ENCODE measurements around the gene RPL37. TPM values are rescaled to one million over a fixed set of nuclear protein-coding genes. Genes with fewer than 3 reads are reported as not detected.

Gene RPL37
- total and polyA plus RNA-seq, 4 donors = 40.5 to 1,326 (median 722) TPM

DNA sequence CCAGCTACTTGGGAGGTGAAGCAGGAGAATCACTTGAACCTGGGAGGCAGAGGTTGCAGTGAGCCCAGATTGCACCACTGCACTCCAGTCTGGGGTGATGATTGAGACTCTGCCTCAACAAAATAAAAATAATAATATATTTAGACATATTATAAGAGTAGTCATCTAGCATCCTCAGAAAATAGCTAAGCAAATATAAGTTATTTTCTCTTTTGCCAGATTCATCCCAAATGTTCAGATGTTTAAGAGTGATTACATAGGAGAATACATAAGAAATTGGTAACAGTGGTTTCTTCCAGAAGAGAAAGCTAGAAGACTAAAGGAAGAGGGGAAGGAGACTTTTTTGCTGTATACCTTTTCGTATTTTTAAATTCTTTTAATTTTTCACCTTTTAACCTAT is 56.9 kb downstream of the RPL37 start:
- no peak for TF ChIP-seq FOXA1 (IDR thresholded peaks at IDR 0.05)
- TF ChIP-seq, protein P1, sequence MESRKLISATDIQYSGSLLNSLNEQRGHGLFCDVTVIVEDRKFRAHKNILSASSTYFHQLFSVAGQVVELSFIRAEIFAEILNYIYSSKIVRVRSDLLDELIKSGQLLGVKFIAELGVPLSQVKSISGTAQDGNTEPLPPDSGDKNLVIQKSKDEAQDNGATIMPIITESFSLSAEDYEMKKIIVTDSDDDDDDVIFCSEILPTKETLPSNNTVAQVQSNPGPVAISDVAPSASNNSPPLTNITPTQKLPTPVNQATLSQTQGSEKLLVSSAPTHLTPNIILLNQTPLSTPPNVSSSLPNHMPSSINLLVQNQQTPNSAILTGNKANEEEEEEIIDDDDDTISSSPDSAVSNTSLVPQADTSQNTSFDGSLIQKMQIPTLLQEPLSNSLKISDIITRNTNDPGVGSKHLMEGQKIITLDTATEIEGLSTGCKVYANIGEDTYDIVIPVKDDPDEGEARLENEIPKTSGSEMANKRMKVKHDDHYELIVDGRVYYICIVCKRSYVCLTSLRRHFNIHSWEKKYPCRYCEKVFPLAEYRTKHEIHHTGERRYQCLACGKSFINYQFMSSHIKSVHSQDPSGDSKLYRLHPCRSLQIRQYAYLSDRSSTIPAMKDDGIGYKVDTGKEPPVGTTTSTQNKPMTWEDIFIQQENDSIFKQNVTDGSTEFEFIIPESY (IDR thresholded peaks at IDR 0.05) = no peak
- TF ChIP-seq JUND (IDR thresholded peaks at IDR 0.05) = no peak
- TF ChIP-seq GABPA (IDR thresholded peaks at IDR 0.05 in 1 of 2, conservative IDR thresholded peaks at IDR 0.05 in 1 of 2) = no peak
- TF ChIP-seq TAF1 (conservative IDR thresholded peaks at IDR 0.05) = no peak
- no peak for TF ChIP-seq FOXA2 (IDR thresholded peaks at IDR 0.05)
- TF ChIP-seq EGR1 (IDR thresholded peaks at IDR 0.05; ENCODE audit: low read depth in 2 of 2) = no peak
- TF ChIP-seq HNF4G (IDR thresholded peaks at IDR 0.05) = no peak
- no peak for TF ChIP-seq YY1 (IDR thresholded peaks at IDR 0.05)
- no peak for TF ChIP-seq NR2F2 (IDR thresholded peaks at IDR 0.05)
- TF ChIP-seq, protein P2, sequence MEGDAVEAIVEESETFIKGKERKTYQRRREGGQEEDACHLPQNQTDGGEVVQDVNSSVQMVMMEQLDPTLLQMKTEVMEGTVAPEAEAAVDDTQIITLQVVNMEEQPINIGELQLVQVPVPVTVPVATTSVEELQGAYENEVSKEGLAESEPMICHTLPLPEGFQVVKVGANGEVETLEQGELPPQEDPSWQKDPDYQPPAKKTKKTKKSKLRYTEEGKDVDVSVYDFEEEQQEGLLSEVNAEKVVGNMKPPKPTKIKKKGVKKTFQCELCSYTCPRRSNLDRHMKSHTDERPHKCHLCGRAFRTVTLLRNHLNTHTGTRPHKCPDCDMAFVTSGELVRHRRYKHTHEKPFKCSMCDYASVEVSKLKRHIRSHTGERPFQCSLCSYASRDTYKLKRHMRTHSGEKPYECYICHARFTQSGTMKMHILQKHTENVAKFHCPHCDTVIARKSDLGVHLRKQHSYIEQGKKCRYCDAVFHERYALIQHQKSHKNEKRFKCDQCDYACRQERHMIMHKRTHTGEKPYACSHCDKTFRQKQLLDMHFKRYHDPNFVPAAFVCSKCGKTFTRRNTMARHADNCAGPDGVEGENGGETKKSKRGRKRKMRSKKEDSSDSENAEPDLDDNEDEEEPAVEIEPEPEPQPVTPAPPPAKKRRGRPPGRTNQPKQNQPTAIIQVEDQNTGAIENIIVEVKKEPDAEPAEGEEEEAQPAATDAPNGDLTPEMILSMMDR (IDR thresholded peaks at IDR 0.05; ENCODE audit: low read depth, low read length, missing input control) = no peak
- TF ChIP-seq, protein P3, sequence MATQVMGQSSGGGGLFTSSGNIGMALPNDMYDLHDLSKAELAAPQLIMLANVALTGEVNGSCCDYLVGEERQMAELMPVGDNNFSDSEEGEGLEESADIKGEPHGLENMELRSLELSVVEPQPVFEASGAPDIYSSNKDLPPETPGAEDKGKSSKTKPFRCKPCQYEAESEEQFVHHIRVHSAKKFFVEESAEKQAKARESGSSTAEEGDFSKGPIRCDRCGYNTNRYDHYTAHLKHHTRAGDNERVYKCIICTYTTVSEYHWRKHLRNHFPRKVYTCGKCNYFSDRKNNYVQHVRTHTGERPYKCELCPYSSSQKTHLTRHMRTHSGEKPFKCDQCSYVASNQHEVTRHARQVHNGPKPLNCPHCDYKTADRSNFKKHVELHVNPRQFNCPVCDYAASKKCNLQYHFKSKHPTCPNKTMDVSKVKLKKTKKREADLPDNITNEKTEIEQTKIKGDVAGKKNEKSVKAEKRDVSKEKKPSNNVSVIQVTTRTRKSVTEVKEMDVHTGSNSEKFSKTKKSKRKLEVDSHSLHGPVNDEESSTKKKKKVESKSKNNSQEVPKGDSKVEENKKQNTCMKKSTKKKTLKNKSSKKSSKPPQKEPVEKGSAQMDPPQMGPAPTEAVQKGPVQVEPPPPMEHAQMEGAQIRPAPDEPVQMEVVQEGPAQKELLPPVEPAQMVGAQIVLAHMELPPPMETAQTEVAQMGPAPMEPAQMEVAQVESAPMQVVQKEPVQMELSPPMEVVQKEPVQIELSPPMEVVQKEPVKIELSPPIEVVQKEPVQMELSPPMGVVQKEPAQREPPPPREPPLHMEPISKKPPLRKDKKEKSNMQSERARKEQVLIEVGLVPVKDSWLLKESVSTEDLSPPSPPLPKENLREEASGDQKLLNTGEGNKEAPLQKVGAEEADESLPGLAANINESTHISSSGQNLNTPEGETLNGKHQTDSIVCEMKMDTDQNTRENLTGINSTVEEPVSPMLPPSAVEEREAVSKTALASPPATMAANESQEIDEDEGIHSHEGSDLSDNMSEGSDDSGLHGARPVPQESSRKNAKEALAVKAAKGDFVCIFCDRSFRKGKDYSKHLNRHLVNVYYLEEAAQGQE (IDR thresholded peaks at IDR 0.05) = no peak
- TF ChIP-seq RXRA (IDR thresholded peaks at IDR 0.05) = no peak
- TF ChIP-seq SP1 (IDR thresholded peaks at IDR 0.05) = no peak
- no peak for TF ChIP-seq HNF4A (conservative IDR thresholded peaks at IDR 0.05)
- TF ChIP-seq, protein P4, sequence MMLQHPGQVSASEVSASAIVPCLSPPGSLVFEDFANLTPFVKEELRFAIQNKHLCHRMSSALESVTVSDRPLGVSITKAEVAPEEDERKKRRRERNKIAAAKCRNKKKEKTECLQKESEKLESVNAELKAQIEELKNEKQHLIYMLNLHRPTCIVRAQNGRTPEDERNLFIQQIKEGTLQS (IDR thresholded peaks at IDR 0.05) = no peak
- TF ChIP-seq RAD21 (IDR thresholded peaks at IDR 0.05) = no peak
- Histone ChIP-seq H3K27me3 (ENCODE audit: control insufficient read depth in 4 of 4, insufficient read depth in 4 of 4, low read length in 3 of 4) (no peaks in the 10 kb centered on the region), H3K27ac (ENCODE audit: low read depth in 1 of 2, low read length in 2 of 2) (no peak overlapping the region), H3K4me3 (ENCODE audit: low read depth in 1 of 3, low read length in 3 of 3) (no peak overlapping the region), H3K9ac (ENCODE audit: low read depth in 1 of 2, low read length in 2 of 2) (no peak overlapping the region), H3K4me1 (ENCODE audit: control insufficient read depth in 4 of 4, insufficient read depth in 4 of 4, low read length in 3 of 4) (peaks cover 11 to 38% (median 24%) of the 10 kb centered on the region in 4 donors), H3K9me3 (ENCODE audit: control insufficient read depth in 4 of 4, low read length in 3 of 4) (no peaks in the 10 kb centered on the region), H3K36me3 (ENCODE audit: control insufficient read depth in 4 of 4, insufficient read depth in 3 of 4, low read depth in 1 of 4, low read length in 3 of 4) (peaks cover 1 to 15% (median 7%) of the 10 kb centered on the region in 4 donors)
- no peak for DNase-seq (ENCODE audit: low spot score)
- 94% methylated on average over 1 of the region's 1 CpG for WGBS

DNA sequence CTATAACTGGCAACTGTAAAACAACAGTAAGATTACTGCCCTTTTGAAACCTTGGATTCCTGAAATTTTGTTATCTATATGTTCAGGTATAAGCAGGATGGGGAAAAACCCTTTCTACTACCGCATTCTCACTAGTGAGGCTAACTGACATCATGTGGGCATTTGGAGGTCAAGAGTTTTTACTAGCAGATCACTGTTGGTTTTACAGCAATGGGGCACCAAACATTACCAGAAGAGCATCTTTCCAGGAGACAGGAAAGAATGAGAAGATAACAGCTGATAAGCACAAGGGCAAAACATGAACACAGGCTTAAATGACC is 58.4 kb downstream of the RPL37 start:
- Histone ChIP-seq H3K4me1 (ENCODE audit: control insufficient read depth in 4 of 4, insufficient read depth in 4 of 4, low read length in 3 of 4) (peaks cover 11 to 32% (median 24%) of the 10 kb centered on the region in 4 donors), H3K9me3 (ENCODE audit: control insufficient read depth in 4 of 4, low read length in 3 of 4) (no peaks in the 10 kb centered on the region), H3K27me3 (ENCODE audit: control insufficient read depth in 4 of 4, insufficient read depth in 4 of 4, low read length in 3 of 4) (no peaks in the 10 kb centered on the region), H3K27ac (ENCODE audit: low read depth in 1 of 2, low read length in 2 of 2) (no peak overlapping the region), H3K4me3 (ENCODE audit: low read depth in 1 of 3, low read length in 3 of 3) (no peak overlapping the region), H3K9ac (ENCODE audit: low read depth in 1 of 2, low read length in 2 of 2) (no peak overlapping the region), H3K36me3 (ENCODE audit: control insufficient read depth in 4 of 4, insufficient read depth in 3 of 4, low read depth in 1 of 4, low read length in 3 of 4) (peaks cover 0 to 20% (median 11%) of the 10 kb centered on the region in 4 donors)
- 82% methylated on average over 1 of the region's 1 CpG for WGBS
- DNase-seq (ENCODE audit: low spot score) = no peak
- TF ChIP-seq, protein P1 (IDR thresholded peaks at IDR 0.05) = no peak
- no peak for TF ChIP-seq RAD21 (IDR thresholded peaks at IDR 0.05)
- no peak for TF ChIP-seq NR2F2 (IDR thresholded peaks at IDR 0.05)
- TF ChIP-seq, protein P5, sequence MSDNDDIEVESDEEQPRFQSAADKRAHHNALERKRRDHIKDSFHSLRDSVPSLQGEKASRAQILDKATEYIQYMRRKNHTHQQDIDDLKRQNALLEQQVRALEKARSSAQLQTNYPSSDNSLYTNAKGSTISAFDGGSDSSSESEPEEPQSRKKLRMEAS (IDR thresholded peaks at IDR 0.05) = no peak
- TF ChIP-seq HNF4G (IDR thresholded peaks at IDR 0.05) = no peak
- TF ChIP-seq HNF4A (conservative IDR thresholded peaks at IDR 0.05) = no peak
- no peak for TF ChIP-seq EGR1 (IDR thresholded peaks at IDR 0.05; ENCODE audit: low read depth in 2 of 2)
- no peak for TF ChIP-seq RXRA (IDR thresholded peaks at IDR 0.05)
- no peak for TF ChIP-seq FOXA1 (IDR thresholded peaks at IDR 0.05)
- TF ChIP-seq GABPA (IDR thresholded peaks at IDR 0.05 in 1 of 2, conservative IDR thresholded peaks at IDR 0.05 in 1 of 2) = no peak
- no peak for TF ChIP-seq TAF1 (conservative IDR thresholded peaks at IDR 0.05)
- TF ChIP-seq JUND (IDR thresholded peaks at IDR 0.05) = no peak
- TF ChIP-seq, protein P2 (IDR thresholded peaks at IDR 0.05; ENCODE audit: low read depth, low read length, missing input control) = no peak

Measured in liver (tissue), 9 donors.